ENCODE results near the gene WDR70. TPM values are rescaled to one million over a fixed set of nuclear protein-coding genes. Genes with fewer than 3 reads are reported as not detected.

The WDR70 gene
- total and polyA plus RNA-seq, 2 of the 8 experiments (the other 6 are each of a cell fraction or from before 2014, with no cell fraction given): 10.6 to 37.4 TPM

DNA sequence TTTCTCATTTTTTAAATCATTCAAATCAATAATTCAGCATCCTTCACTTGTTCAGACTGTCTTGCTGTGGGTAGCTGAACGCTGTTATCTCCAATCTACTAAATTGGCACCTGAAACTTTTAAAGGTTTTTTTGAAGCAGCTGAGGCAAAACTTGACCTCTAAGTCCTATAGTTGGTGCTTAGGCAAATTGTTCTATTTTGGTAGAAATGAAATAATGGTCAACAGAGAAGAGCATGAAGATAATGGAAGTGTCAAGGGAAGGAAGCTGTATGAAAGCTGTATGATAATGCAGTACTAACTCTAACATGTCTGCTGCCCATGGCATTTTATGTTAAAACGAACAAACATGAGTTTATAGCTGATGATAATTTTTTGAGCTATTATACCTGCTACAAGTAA is 322.8 kb downstream of the WDR70 start:
- H3K36me3 ChIP-seq (ENCODE audit: control insufficient read depth in 2 of 4, insufficient read depth in 4 of 4, low read length in 3 of 4): no peaks in the 10 kb centered on the region
- no peak overlapping the region for H2BK120ac ChIP-seq (replicated peaks; ENCODE audit: low read depth, low read length)
- H4K91ac ChIP-seq (replicated peaks; ENCODE audit: insufficient read length, low read length): no peak overlapping the region
- no peak for FAIRE-seq
- no peak overlapping the region for H3K4me3 ChIP-seq (ENCODE audit: extremely low read depth in 1 of 4, insufficient read depth in 2 of 4, low read depth in 3 of 4, low read length in 4 of 4)
- H3K79me1 ChIP-seq (ENCODE audit: low read depth, low read length): no peaks in the 10 kb centered on the region
- no peak overlapping the region for H2BK15ac ChIP-seq (ENCODE audit: low read length)
- H3K27me3 ChIP-seq (replicated peaks in 1 of 4; ENCODE audit: control insufficient read depth in 3 of 4, extremely low read depth in 1 of 4, insufficient read depth in 3 of 4, low read length in 3 of 4): no peaks in the 10 kb centered on the region
- no peak overlapping the region for H3K9ac ChIP-seq (replicated peaks in 1 of 4; ENCODE audit: extremely low read depth in 1 of 4, low read depth in 3 of 4, low read length in 3 of 4)
- H2BK20ac ChIP-seq (ENCODE audit: low read length): no peak overlapping the region
- no peaks in the 10 kb centered on the region for H4K20me1 ChIP-seq (replicated peaks in 1 of 2; ENCODE audit: control insufficient read depth in 1 of 2, insufficient read depth in 2 of 2, low read length in 2 of 2)
- ChIA-PET CTCF (ENCODE audit: partially characterized antibody) (interaction anchor here (0.6 to 2.5 kb wide), 4 partner anchors 9 to 262 kb away, joined by 3 to 13 read pairs (median 3); no protein-coding TSS in a partner anchor), POLR2A (ENCODE audit: partially characterized antibody) (no interaction called here)
- H4K8ac ChIP-seq (ENCODE audit: extremely low read depth, insufficient read depth, low read length): no peak overlapping the region
- no peak for DNase-seq (ENCODE audit: low read depth in 1 of 2, low spot score in 2 of 2)
- no peak overlapping the region for H2BK12ac ChIP-seq (ENCODE audit: low read depth, low read length)
- no peaks in the 10 kb centered on the region for H3K9me3 ChIP-seq (ENCODE audit: insufficient read depth in 2 of 2, low read depth in 1 of 2, low read length in 1 of 2)
- TF ChIP-seq CHD1 (IDR thresholded peaks at IDR 0.05; ENCODE audit: low read depth, low read length) (no peak), CEBPB (IDR thresholded peaks at IDR 0.05; ENCODE audit: low read depth, low read length) (no peak)
- no peak overlapping the region for H3K4me2 ChIP-seq (ENCODE audit: insufficient read depth in 1 of 2, low read depth in 2 of 2, low read length in 2 of 2)
- no peak overlapping the region for H3K56ac ChIP-seq (replicated peaks; ENCODE audit: insufficient read length, low read depth, low read length)
- no peak overlapping the region for H3K18ac ChIP-seq (ENCODE audit: extremely low read depth, low read length)
- H2AFZ ChIP-seq (ENCODE audit: low read length): no peak overlapping the region
- no peak overlapping the region for H4K5ac ChIP-seq (ENCODE audit: insufficient read length, low read depth, low read length)
- no peak overlapping the region for H3K27ac ChIP-seq (ENCODE audit: low read depth, low read length)
- H3K23ac ChIP-seq (ENCODE audit: insufficient read length): no peak overlapping the region
- no peak overlapping the region for H3K14ac ChIP-seq (ENCODE audit: insufficient read length)
- H3K4me1 ChIP-seq (replicated peaks in 1 of 4; ENCODE audit: control insufficient read depth in 3 of 4, insufficient read depth in 4 of 4, low read length in 3 of 4): no peaks in the 10 kb centered on the region
- H3K4ac ChIP-seq (replicated peaks; ENCODE audit: insufficient read length, low read depth, low read length): no peak overlapping the region
- no peaks in the 10 kb centered on the region for H3K79me2 ChIP-seq (ENCODE audit: control insufficient read depth in 1 of 2, insufficient read depth in 2 of 2, low read length in 2 of 2)
- 44% methylated on average over 2 of the region's 2 CpGs; no CpG with 5 or more reads in 1 of the 2 experiments for WGBS, 2 experiments (ENCODE audit: extremely low coverage in 1 of 2, insufficient coverage in 1 of 2, insufficient read length in 1 of 2, insufficient replicate concordance in 2 of 2, low coverage in 1 of 2, low lambda C conversion rate in 2 of 2, missing lambda C conversion rate in 1 of 2)
- H3K23me2 ChIP-seq (ENCODE audit: low read depth, low read length): no peaks in the 10 kb centered on the region
- no peak overlapping the region for H2AK5ac ChIP-seq (ENCODE audit: low read depth, low read length)
- H2BK5ac ChIP-seq (ENCODE audit: low read depth, low read length): no peak overlapping the region
